ENCODE data around the gene MACROD2. TPM values are rescaled to one million over a fixed set of nuclear protein-coding genes. Genes with fewer than 3 reads are reported as not detected.

Gene MACROD2
- total RNA-seq, 4 donors from 2014 or later, result 4.6 to 33.0 (median 8.3) TPM

DNA sequence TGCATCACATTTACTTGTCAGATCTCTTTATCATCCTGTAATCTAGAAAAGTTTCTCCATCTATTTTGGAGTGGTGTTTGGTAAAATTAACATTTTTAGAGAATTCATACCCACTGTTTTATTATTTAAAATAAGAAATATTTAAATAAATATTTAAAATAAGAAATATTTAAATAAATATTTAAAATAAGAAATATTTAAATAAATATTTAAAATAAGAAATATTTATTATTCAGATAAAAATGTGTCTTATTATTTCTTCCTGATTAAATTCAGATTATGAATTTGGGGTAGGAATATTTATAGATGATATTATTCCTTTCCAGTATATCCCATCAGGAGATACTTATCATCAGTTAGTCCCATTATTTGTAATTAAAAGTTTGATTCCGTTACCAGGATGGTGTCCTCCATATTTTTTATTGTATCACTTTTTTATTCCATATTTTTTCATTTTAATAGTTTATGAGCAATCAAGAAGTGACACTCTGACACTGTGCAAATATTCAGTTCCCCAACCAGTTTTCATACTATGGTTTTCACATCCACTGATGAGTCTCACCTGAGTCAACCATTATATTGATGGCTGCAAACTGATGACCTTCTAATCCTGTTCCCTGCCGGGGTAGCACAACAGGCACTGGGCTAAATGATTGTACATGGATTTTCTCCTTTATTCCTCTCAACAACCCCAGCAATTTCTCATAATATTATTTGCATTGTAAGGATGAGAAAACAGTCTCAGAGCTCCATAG, 1555.0 kb downstream of the MACROD2 start:
- no peak overlapping the region for H3K4me3 ChIP-seq
- TF ChIP-seq EP300 (IDR thresholded peaks at IDR 0.05; ENCODE audit: low read depth), result no peak
- no peak for TF ChIP-seq CTCF (IDR thresholded peaks at IDR 0.05)
- no peak for TF ChIP-seq POLR2A (IDR thresholded peaks at IDR 0.05)
- no peak for TF ChIP-seq POLR2AphosphoS5 (IDR thresholded peaks at IDR 0.05)
- WGBS, 2 donors (ENCODE audit: low coverage in 1 of 2), result 63 to 81% methylated on average over 1 to 2 of the region's 2 CpGs
- in situ Hi-C loops (cut with MboI; ENCODE audit: low pct_ligation_motif_present in 1 of 4, low pct_unique_long_range_greater_than_20kb in 1 of 4, low sequenced_read_pairs in 3 of 4) (no loop called here), intact Hi-C loops (cut with DNase I; ENCODE audit: low total_unique reads) (no loop called here)
- no peaks in the 10 kb centered on the region for H3K36me3 ChIP-seq
- no peak for DNase-seq
- H3K4me1 ChIP-seq, result no peaks in the 10 kb centered on the region
- no peaks in the 10 kb centered on the region for H3K27me3 ChIP-seq
- no peak overlapping the region for H3K27ac ChIP-seq
- no peaks in the 10 kb centered on the region for H3K9me3 ChIP-seq

GRCh38 chr20:15555913-15556312, 1560.6 kb downstream of the MACROD2 start:
- DNase-seq, result no peak
- WGBS, 2 donors (ENCODE audit: low coverage in 1 of 2), result 8 to 17% methylated on average over 2 of the region's 2 CpGs
- no peak for TF ChIP-seq CTCF (IDR thresholded peaks at IDR 0.05)
- no peak for TF ChIP-seq POLR2A (IDR thresholded peaks at IDR 0.05)
- no peak for TF ChIP-seq POLR2AphosphoS5 (IDR thresholded peaks at IDR 0.05)
- no peak for TF ChIP-seq EP300 (IDR thresholded peaks at IDR 0.05; ENCODE audit: low read depth)
- Histone ChIP-seq H3K4me3 (no peak overlapping the region), H3K27me3 (no peaks in the 10 kb centered on the region), H3K36me3 (no peaks in the 10 kb centered on the region), H3K4me1 (no peaks in the 10 kb centered on the region), H3K27ac (no peak overlapping the region), H3K9me3 (no peaks in the 10 kb centered on the region)
- intact Hi-C loops (cut with DNase I; ENCODE audit: low total_unique reads) (no loop called here), in situ Hi-C loops (cut with MboI; ENCODE audit: low pct_ligation_motif_present in 1 of 4, low pct_unique_long_range_greater_than_20kb in 1 of 4, low sequenced_read_pairs in 3 of 4) (no loop called here)

DNA sequence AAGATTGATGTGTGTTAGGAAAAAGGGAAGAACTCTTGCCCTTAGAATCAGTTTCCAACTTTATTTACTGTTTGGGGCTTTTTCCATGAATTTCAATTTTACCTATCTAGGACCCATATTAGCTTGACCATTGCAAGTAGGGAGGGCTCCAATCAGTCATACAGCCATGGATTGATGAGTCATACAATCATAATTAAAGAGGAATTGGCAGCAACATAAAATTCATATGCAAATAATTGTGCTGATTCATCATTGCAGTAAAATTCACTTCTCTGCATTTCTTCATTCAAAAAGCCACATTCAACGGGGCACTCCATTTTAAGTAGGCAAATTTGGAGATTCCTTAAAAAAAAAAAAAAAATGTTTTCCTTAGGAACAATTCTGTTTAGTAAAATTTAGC, 1561.6 kb downstream of the MACROD2 start:
- no peaks in the 10 kb centered on the region for H3K27me3 ChIP-seq
- no peak for DNase-seq
- H3K9me3 ChIP-seq, result no peaks in the 10 kb centered on the region
- H3K36me3 ChIP-seq, result no peaks in the 10 kb centered on the region
- no peak overlapping the region for H3K4me3 ChIP-seq
- TF ChIP-seq CTCF (IDR thresholded peaks at IDR 0.05), result no peak
- no peak for TF ChIP-seq POLR2A (IDR thresholded peaks at IDR 0.05)
- TF ChIP-seq EP300 (IDR thresholded peaks at IDR 0.05; ENCODE audit: low read depth), result no peak
- no peak for TF ChIP-seq POLR2AphosphoS5 (IDR thresholded peaks at IDR 0.05)
- in situ Hi-C loops (cut with MboI; ENCODE audit: low pct_ligation_motif_present in 1 of 4, low pct_unique_long_range_greater_than_20kb in 1 of 4, low sequenced_read_pairs in 3 of 4), result no loop called here
- H3K4me1 ChIP-seq, result no peaks in the 10 kb centered on the region
- H3K27ac ChIP-seq, result no peak overlapping the region
- intact Hi-C loops (cut with DNase I; ENCODE audit: low total_unique reads), result no loop called here
- 44 to 75% methylated on average over 1 of the region's 1 CpG for WGBS, 2 donors (ENCODE audit: low coverage in 1 of 2)

- Histone ChIP-seq H3K4me1 (no peaks in the 10 kb centered on the region), H3K27me3 (no peaks in the 10 kb centered on the region), H3K9me3 (no peaks in the 10 kb centered on the region), H3K4me3 (no peak overlapping the region), H3K36me3 (no peaks in the 10 kb centered on the region), H3K27ac (peak overlapping the region in 3 of 4 donors; percentile 4 to 26 (median 24))
- intact Hi-C loops (cut with DNase I; ENCODE audit: low total_unique reads) (no loop called here), in situ Hi-C loops (cut with MboI; ENCODE audit: low pct_ligation_motif_present in 1 of 4, low pct_unique_long_range_greater_than_20kb in 1 of 4, low sequenced_read_pairs in 3 of 4) (no loop called here)
- no peak for DNase-seq
- WGBS, 2 donors (ENCODE audit: low coverage in 1 of 2), result 80 to 87% methylated on average over 3 of the region's 3 CpGs
- TF ChIP-seq CTCF (IDR thresholded peaks at IDR 0.05) (no peak), POLR2A (IDR thresholded peaks at IDR 0.05) (no peak), POLR2AphosphoS5 (IDR thresholded peaks at IDR 0.05) (no peak), EP300 (IDR thresholded peaks at IDR 0.05; ENCODE audit: low read depth) (no peak)
Observed at GRCh38 chr20:15561070-15561569, 1565.8 kb downstream of the MACROD2 start.
